Panc1 (cell line): ENCODE measurements around the gene PLN. TPM values are rescaled to one million over a fixed set of nuclear protein-coding genes. Genes with fewer than 3 reads are reported as not detected.

ENCODE experiments used
- ATAC-seq: fragments of 200-7000 bp; cut with Tn5 transposase; 2 replicates; pipeline ENCODE4 v1.9.1; 2020; ENCODE audit warnings: mild to moderate bottlenecking, moderate library complexity
- BruUV-seq: library from RNA; stranded (reverse); fragments of 400-500 nt; replicated peaks from 2 replicates; lab custom pipeline; 2021; lab: Mats Ljungman, UMichigan
- CTCF ChIA-PET: fragments of 300-600 bp; sonication (Branson Sonifier 250); formaldehyde crosslinking; loops from one replicate; lab custom pipeline; 2022; ENCODE audit warnings: antibody characterized with exemption; lab: Charles Lee
- POLR2A ChIA-PET: fragments of 300-600 bp; sonication (Branson Sonifier 250); formaldehyde crosslinking; loops from one replicate; lab custom pipeline; 2022; ENCODE audit warnings: antibody characterized with exemption; lab: Charles Lee
- DNase-seq: peaks from one replicate; pipeline ENCODE4 v3.0.0-alpha.2; 2010; ENCODE audit warnings: low read depth, low spot score
- H3K27ac ChIP-seq: 2 replicates; pipeline ENCODE4 v1.5.1; 2011; ENCODE audit warnings: mild to moderate bottlenecking, low read length, inconsistent platforms
- H3K27me3 ChIP-seq: fragments of 200-500 bp; sonication (Bioruptor generic); 2 replicates; pipeline ENCODE4 v1.6.0; 2014; ENCODE audit warnings: low read length, inconsistent platforms; ENCODE audit not compliant: control insufficient read depth, insufficient read depth
- H3K36me3 ChIP-seq: fragments of 200-500 bp; sonication (Bioruptor generic); 2 replicates; pipeline ENCODE4 v1.5.1; 2014; ENCODE audit warnings: inconsistent platforms, mild to moderate bottlenecking, low read length, moderate library complexity; ENCODE audit not compliant: control insufficient read depth, insufficient read depth
- H3K4me1 ChIP-seq: 2 replicates; pipeline ENCODE4 v1.5.1; 2011; ENCODE audit warnings: inconsistent platforms, mild to moderate bottlenecking, low read length, moderate library complexity; ENCODE audit not compliant: control insufficient read depth, insufficient read depth
- H3K4me3 ChIP-seq, 2 experiments: 2 replicates each; pipeline ENCODE4 v1.5.1; 2011 to 2012; ENCODE audit warnings: low read depth in 2 of 2, low read length in 2 of 2, mild to moderate bottlenecking in 2 of 2, inconsistent platforms in 1 of 2, moderate library complexity in 1 of 2
- H3K9me3 ChIP-seq: fragments of 200-500 bp; sonication (Bioruptor generic); 2 replicates; pipeline ENCODE4 v1.5.1; 2014; ENCODE audit warnings: low read depth, mild to moderate bottlenecking, inconsistent platforms, low read length, moderate library complexity; ENCODE audit not compliant: control insufficient read depth, insufficient read depth
- CTCF ChIP-seq: fragments of 450-650 bp; IDR thresholded peaks from 2 replicates; pipeline ENCODE4 v1.5.1; 2017; ENCODE audit warnings: mild to moderate bottlenecking
- POLR2AphosphoS5 ChIP-seq: IDR thresholded peaks from 2 replicates; pipeline ENCODE4 v1.6.1; 2012; ENCODE audit warnings: mild to moderate bottlenecking, low read depth, low read length, moderate library complexity
- SIN3A ChIP-seq: IDR thresholded peaks from 2 replicates; pipeline ENCODE4 v1.6.1; 2012; ENCODE audit warnings: low read depth, mild to moderate bottlenecking, low read length, moderate library complexity, borderline replicate concordance; ENCODE audit not compliant: insufficient read depth
- TCF7L2 ChIP-seq: IDR thresholded peaks from 2 replicates; pipeline ENCODE4 v1.6.1; 2011; ENCODE audit warnings: mild to moderate bottlenecking, low read depth, low read length, inconsistent platforms
- in situ Hi-C: cut with HindIII; loops from 2 replicates; pipeline ENCODE4 v1.10.0; 2016; ENCODE audit warnings: low sequenced_read_pairs, low pct_unique_long_range_greater_than_20kb
- intact Hi-C: fragments of 100-400 bp; cut with micrococcal nuclease; formaldehyde crosslinking; loops from one replicate; pipeline ENCODE4 v1.10.0; 2022; ENCODE audit not compliant: unreplicated experiment
- total RNA-seq: library from RNA; stranded (reverse); gene quantifications from one replicate; pipeline ENCODE4 v1.2.1, GENCODE V29; 2021; ENCODE audit not compliant: unreplicated experiment
- TF ChIP-seq, protein P1 (sequence below), 2 experiments: IDR thresholded peaks; 2 replicates each; pipeline ENCODE4 v1.6.1; 2011 to 2012; ENCODE audit warnings: low read depth in 2 of 2, control low read depth in 1 of 2, low read length in 1 of 2, mild to moderate bottlenecking in 1 of 2, moderate library complexity in 1 of 2; ENCODE audit not compliant: insufficient read depth in 1 of 2

PLN gene
- total RNA-seq, 1 experiment from 2014 or later = not detected

DNA sequence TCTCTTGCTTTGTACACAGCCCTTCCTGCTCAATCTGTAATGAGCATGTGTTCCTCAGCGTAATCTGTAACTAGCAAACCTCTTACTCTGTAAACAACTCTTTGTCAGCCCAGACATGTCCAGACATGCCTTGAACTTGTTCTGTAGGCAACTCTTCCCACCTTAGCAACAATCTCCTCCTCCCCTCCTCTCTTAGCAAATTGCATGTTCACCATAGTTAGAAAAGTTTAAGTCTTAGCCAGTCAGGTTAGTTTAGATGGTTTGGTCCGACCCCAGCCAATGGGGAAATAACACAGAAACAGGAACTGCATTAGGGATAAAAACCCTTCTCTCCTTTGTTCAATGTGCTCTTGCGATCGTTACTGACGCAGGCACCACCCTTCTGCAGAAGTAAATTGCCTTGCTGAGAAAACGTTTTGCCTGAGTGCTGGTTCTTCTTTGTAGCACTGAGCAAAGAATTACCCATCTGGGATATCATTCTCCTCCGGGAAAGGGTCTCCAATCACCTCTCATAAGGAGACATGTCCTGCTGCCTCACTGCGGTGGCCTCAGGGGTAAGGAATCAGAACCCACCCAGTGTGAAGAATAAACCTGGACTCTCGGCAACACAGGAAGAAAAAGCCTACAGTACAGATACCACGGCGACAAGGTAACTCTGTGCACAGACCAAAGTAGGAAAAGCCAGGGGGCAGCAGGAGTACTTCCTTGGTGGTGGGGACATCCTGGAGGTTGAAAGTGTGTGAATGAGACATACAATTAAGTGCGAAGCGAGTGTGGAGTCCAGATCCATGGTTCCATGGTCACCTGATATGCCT lies 26.2 kb downstream of the PLN start:
- POLR2A ChIA-PET = no interaction called here
- H3K9me3 ChIP-seq = peaks cover 35% of the 10 kb centered on the region; the same call in 1 of the 2 replicates
- CTCF ChIA-PET = no interaction called here
- no peaks in the 10 kb centered on the region for H3K4me1 ChIP-seq
- no TSS peak for BruUV-seq
- no peak overlapping the region for H3K4me3 ChIP-seq
- ATAC-seq (no peak), DNase-seq (no peak)
- TF ChIP-seq POLR2AphosphoS5 (no peak), CTCF (no peak), SIN3A (no peak), TCF7L2 (no peak)
- TF ChIP-seq, protein P1, sequence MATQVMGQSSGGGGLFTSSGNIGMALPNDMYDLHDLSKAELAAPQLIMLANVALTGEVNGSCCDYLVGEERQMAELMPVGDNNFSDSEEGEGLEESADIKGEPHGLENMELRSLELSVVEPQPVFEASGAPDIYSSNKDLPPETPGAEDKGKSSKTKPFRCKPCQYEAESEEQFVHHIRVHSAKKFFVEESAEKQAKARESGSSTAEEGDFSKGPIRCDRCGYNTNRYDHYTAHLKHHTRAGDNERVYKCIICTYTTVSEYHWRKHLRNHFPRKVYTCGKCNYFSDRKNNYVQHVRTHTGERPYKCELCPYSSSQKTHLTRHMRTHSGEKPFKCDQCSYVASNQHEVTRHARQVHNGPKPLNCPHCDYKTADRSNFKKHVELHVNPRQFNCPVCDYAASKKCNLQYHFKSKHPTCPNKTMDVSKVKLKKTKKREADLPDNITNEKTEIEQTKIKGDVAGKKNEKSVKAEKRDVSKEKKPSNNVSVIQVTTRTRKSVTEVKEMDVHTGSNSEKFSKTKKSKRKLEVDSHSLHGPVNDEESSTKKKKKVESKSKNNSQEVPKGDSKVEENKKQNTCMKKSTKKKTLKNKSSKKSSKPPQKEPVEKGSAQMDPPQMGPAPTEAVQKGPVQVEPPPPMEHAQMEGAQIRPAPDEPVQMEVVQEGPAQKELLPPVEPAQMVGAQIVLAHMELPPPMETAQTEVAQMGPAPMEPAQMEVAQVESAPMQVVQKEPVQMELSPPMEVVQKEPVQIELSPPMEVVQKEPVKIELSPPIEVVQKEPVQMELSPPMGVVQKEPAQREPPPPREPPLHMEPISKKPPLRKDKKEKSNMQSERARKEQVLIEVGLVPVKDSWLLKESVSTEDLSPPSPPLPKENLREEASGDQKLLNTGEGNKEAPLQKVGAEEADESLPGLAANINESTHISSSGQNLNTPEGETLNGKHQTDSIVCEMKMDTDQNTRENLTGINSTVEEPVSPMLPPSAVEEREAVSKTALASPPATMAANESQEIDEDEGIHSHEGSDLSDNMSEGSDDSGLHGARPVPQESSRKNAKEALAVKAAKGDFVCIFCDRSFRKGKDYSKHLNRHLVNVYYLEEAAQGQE (IDR thresholded peaks at IDR 0.05; ENCODE audit: insufficient read depth in 1 of 2, low read depth in 2 of 2, low read length in 1 of 2) = no peak
- H3K27me3 ChIP-seq = no peaks in the 10 kb centered on the region
- H3K27ac ChIP-seq = no peak overlapping the region
- in situ Hi-C loops (no loop called here), intact Hi-C loops (no loop called here)
- H3K36me3 ChIP-seq = no peaks in the 10 kb centered on the region

DNA sequence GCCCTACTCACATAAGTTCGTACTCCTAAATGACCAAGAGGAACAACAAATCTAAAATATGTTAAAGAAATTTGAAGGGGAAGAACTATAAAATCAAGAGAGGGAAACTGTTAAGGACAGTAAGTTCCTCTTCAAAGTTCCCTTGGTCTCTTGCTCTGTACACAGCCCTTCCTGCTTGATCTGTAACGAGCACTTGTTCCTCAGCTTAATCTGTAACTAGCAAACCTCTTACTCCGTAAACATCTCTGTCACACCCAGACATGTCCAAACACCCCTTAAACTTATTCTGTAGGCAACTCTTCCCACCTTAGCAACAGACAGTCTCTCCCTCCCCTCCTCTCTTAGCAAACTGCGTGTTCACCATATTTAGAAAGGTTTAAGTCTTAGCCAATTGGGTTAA lies 29.9 kb downstream of the PLN start:
- Histone ChIP-seq H3K27me3 (no peaks in the 10 kb centered on the region), H3K9me3 (peaks cover 43% of the 10 kb centered on the region; the same call in 1 of the 2 replicates), H3K36me3 (no peaks in the 10 kb centered on the region), H3K4me1 (no peaks in the 10 kb centered on the region), H3K4me3 (no peak overlapping the region), H3K27ac (no peak overlapping the region)
- intact Hi-C loops (no loop called here), in situ Hi-C loops (no loop called here)
- TF ChIP-seq SIN3A (no peak), POLR2AphosphoS5 (no peak), TCF7L2 (no peak), CTCF (no peak)
- TF ChIP-seq, protein P1 (IDR thresholded peaks at IDR 0.05; ENCODE audit: insufficient read depth in 1 of 2, low read depth in 2 of 2, low read length in 1 of 2) = no peak
- ATAC-seq (no peak), DNase-seq (no peak)
- ChIA-PET POLR2A (no interaction called here), CTCF (no interaction called here)
- no TSS peak for BruUV-seq
